Activated naive CD8-positive, alpha-beta T cell treated with anti-CD3 and anti-CD28 coated beads, Interleukin-2, amount 10 ng/mL, durations not matched to agents 7 days and 5 days (primary cell): Measurements from ENCODE around the gene THOC6. TPM values are rescaled to one million over a fixed set of nuclear protein-coding genes. Genes with fewer than 3 reads are reported as not detected.

Source experiments
- ATAC-seq: fragments of 150-1000 bp; cut with Tn5 transposase; one replicate; pipeline ENCODE4 v1.10.0; 2021; ENCODE audit warnings: low read depth, moderate library complexity
- POLR2A ChIA-PET: fragments of 350-600 bp; sonication (Branson Sonifier 250); formaldehyde crosslinking; loops from one replicate; lab custom pipeline; 2021; ENCODE audit warnings: antibody characterized with exemption; lab: Charles Lee
- DNase-seq: peaks from one replicate; pipeline ENCODE4 v3.0.0; 2021
- H3K27ac Mint-ChIP-seq: one replicate; pipeline ENCODE4 v1.8.0; 2022; ENCODE audit warnings: mild to moderate bottlenecking, mixed read lengths
- H3K27me3 Mint-ChIP-seq: one replicate; pipeline ENCODE4 v1.8.0; 2022; ENCODE audit warnings: mild to moderate bottlenecking, moderate library complexity, mixed read lengths
- H3K36me3 Mint-ChIP-seq: one replicate; pipeline ENCODE4 v1.8.0; 2021; ENCODE audit warnings: mild to moderate bottlenecking, mixed read lengths
- H3K4me1 Mint-ChIP-seq: one replicate; pipeline ENCODE4 v1.8.0; 2021; ENCODE audit warnings: mixed read lengths
- H3K4me3 Mint-ChIP-seq: one replicate; pipeline ENCODE4 v1.8.0; 2022; ENCODE audit warnings: mild to moderate bottlenecking, moderate library complexity, mixed read lengths
- H3K9me3 Mint-ChIP-seq: one replicate; pipeline ENCODE4 v1.8.0; 2021; ENCODE audit warnings: mixed read lengths
- total RNA-seq, 2 experiments: library from RNA; stranded (reverse); gene quantifications; one replicate each; pipeline ENCODE4 v1.2.3, GENCODE V29; 2021

The THOC6 gene
- total RNA-seq, 2 experiments from 2014 or later, result 36.3 to 36.9 TPM

DNA sequence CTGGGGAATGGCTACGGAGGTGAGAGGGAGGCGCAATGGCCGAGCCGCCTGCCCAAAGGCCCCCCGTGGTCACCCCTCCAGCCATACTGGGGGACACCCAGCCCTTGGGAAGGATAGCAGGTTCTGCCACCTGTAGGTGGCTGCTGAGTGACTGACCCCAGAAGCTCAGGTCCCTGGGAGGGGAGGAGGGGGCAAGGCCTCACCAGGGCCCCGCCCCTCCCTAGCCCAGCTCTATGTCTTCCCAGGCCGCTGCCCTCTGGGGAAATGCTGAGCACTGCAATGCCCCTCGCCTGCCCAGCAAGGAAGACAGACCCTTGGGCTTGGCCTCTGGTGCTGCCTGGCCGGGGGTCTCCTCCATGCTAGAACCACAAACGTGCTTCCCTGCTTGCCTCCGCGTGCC is 22.5 kb upstream of the THOC6 start:
- DNase-seq (no peak), ATAC-seq (no peak)
- Mint-ChIP-seq H3K9me3 (no peaks in the 10 kb centered on the region), H3K27me3 (peaks cover 12% of the 10 kb centered on the region), H3K4me3 (no peak overlapping the region), H3K36me3 (no peaks in the 10 kb centered on the region), H3K4me1 (peaks cover 3% of the 10 kb centered on the region), H3K27ac (no peak overlapping the region)
- POLR2A ChIA-PET, result no interaction called here

DNA sequence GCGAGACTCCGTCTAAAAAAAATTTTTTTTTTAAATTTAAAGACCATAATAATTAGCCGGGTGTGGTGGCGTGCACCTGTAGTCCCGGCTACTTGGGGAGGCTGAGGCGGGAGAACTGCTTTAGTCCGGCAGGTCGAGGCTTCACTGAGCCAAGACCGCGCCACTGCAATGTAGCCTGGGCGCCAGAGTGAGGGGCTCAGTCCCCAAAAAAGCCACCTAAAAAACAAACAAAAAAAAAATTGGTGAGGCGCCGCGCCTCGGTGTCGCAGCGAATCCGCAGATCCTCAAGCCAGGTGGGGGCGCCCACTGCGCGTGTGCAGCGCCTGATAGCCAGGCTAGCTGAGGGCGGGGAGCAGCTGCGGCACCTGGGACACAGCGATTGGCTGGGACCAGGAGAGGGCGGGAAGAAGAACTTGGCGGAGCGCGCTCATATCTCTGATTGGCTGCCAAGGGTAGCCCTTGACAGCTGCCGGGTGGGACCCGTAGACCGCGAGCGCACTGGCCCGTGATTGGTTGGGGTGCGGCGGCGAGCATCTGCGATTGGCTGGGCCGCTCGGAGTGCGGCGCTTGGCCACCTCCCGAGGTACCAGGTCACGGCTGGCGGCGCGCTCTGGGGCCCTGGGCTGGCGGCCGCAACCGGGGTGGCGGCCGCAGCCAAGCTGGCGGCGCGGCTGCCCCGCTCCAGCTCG is 20.1 kb upstream of the THOC6 start:
- ATAC-seq (peak; percentile 99), DNase-seq (peak; percentile 93)
- Mint-ChIP-seq H3K27ac (no peak overlapping the region), H3K27me3 (peaks cover 32% of the 10 kb centered on the region), H3K36me3 (no peaks in the 10 kb centered on the region), H3K9me3 (no peaks in the 10 kb centered on the region), H3K4me1 (peaks cover 19% of the 10 kb centered on the region), H3K4me3 (peak overlapping the region; percentile 64)
- POLR2A ChIA-PET, result interaction anchor here (0.9 to 1.9 kb wide), 6 partner anchors 16 to 113 kb away, joined by 3 to 12 read pairs (median 8); partner anchors contain the start of genes HCFC1R1, PKMYT1, THOC6 and TNFRSF12A

DNA sequence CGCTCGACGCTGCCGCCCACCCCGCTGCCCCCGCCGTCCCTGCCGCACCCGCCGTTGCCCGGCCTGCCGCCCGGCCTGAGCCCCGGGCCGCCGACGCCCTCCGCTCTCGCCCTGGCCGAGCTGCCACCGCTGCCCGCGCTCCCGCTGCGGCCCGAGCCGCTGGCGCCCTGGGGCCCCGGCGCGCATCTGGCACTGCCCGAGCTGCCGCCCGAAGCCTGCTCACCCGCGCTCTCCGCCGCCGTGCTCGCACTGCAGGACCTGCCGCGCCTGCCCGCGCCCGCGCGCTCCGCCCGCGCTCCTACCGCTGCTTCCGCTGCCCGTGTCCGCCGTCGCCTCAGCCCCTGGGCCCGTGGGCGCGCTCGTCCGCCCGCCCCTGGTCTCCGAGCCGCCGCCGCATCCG is 19.5 kb upstream of the THOC6 start:
- Mint-ChIP-seq H3K4me3 (no peak overlapping the region), H3K36me3 (no peaks in the 10 kb centered on the region), H3K4me1 (peaks cover 21% of the 10 kb centered on the region), H3K9me3 (no peaks in the 10 kb centered on the region), H3K27ac (no peak overlapping the region), H3K27me3 (peaks cover 34% of the 10 kb centered on the region)
- POLR2A ChIA-PET, result interaction anchor here (0.9 to 1.9 kb wide), 7 partner anchors 16 to 113 kb away, joined by 3 to 12 read pairs (median 7); partner anchors contain the start of genes HCFC1R1, PKMYT1, THOC6 and TNFRSF12A
- DNase-seq (no peak), ATAC-seq (no peak)

DNA sequence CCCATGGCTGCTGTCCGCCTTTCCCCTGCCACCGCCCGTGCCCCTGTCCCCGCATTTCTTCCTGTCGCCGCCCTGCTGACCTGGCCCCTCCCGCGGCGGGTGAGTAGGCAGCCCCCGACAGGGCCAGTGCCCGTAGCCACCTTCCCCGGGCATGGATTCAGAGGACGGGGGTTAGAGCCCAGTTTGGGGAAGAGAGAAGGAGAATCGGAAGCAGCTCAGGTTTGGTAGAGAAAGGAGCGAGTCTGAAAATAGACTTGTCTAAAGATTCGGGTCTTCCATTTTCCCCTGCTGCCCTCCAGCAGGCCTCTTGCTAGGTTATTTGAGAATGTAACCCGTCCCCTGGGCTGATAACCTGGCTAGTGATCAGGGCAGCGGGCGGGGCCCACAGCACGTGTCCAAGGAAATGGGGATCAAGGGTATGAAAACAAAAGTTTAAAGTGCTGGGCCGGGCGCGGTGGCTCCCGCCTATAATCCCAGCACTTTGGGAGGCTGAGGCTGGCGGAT is 19.0 kb upstream of the THOC6 start:
- POLR2A ChIA-PET, result interaction anchor here (1.1 to 1.9 kb wide), 3 partner anchors 15 to 53 kb away, joined by 4 to 9 read pairs (median 8); partner anchors contain the start of genes PKMYT1 and TNFRSF12A
- H3K27me3 Mint-ChIP-seq, result peaks cover 34% of the 10 kb centered on the region
- no peak for ATAC-seq
- H3K4me1 Mint-ChIP-seq, result peaks cover 21% of the 10 kb centered on the region
- H3K36me3 Mint-ChIP-seq, result no peaks in the 10 kb centered on the region
- H3K27ac Mint-ChIP-seq, result no peak overlapping the region
- DNase-seq, result no peak
- H3K9me3 Mint-ChIP-seq, result no peaks in the 10 kb centered on the region
- H3K4me3 Mint-ChIP-seq, result peak overlapping the region; percentile 76

DNA sequence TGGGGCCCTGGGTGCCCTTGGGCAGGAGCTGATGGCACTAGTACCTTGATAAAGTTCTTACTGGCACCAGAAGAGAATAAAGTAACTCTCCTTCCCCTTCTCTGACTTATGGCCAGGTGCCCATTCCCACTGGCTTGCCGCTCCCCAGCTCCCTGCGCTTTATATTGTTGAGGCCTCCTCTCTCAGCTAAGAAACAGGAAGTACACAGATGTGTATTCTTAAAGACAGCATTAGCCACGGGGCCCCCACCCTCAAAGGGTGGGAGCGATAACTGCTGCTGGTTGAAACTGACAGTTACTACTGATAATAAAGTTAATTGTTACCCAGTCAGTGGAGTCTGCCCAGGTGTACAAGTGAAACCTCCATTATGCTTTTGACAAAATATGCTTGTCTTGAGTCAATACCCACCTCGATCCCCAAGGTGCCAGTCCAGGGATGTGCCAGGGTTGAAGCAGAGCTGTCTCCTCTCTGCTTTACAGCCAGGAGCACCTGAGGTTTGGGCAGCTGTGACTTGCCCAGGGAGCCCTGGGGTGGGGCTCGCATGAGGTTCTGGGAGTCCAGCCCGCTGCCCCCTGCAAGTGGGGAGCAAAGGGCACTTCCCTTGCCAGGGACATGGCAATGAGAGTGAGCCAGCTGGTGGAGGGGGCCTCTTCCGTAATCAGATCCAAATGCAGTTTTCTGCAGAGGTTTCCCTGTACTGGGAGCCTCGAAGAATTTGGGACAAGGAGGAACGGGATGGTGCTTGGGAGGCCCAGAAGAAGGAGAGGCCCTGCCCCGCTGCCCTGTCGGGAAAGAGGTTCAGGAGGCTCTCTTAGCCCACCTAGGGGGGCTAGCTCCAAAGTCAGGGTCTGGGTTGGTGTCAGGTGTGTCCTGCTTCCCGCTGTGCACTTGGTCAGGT is 16.5 kb upstream of the THOC6 start:
- Mint-ChIP-seq H3K4me1 (peaks cover 21% of the 10 kb centered on the region), H3K9me3 (no peaks in the 10 kb centered on the region), H3K4me3 (no peak overlapping the region), H3K36me3 (no peaks in the 10 kb centered on the region), H3K27me3 (peaks cover 42% of the 10 kb centered on the region), H3K27ac (no peak overlapping the region)
- POLR2A ChIA-PET, result interaction anchor here (1.0 to 1.7 kb wide), 5 partner anchors 13 to 32 kb away, joined by 3 to 7 read pairs (median 4); partner anchors contain the start of genes HCFC1R1, PKMYT1, THOC6 and TNFRSF12A
- ATAC-seq (no peak), DNase-seq (no peak)

DNA sequence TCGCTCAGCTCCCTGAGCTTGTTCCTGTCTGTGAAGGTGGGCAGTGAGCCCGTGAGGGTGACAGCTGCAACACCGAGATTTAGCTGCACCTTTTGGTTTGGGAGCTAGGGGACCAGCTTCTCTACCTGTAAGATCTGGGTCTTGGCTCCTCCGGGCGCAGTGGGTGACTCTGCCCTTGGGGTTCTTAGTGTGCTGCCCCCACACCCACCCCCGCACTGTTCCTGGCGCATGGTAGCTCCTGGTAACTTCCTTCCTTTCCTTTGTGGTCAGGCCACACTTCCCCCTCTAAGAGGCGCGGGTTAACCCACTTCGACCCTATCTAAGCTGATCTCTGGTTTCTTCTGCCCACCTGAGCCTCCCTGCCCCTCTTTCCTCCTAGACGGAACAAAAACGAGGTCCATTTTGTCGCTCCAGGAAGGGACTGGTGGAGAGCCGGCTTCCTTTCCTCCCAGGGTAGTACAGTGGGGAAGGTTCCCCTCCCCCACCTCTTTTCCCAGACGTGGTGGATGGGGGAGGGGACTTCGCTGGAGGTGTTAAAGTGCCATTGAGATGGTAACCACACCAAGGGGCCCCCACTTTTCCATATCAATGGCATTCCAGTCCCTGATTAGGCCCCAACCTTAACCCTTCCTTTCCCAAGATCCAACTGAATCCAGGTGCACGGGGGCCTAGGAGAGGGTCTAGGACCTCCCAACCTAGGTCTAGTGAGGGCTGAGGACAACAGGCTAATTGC is 15.7 kb upstream of the THOC6 start:
- peak overlapping the region; percentile 21 for H3K27ac Mint-ChIP-seq
- H3K4me1 Mint-ChIP-seq, result peaks cover 21% of the 10 kb centered on the region
- no peaks in the 10 kb centered on the region for H3K9me3 Mint-ChIP-seq
- peaks cover 50% of the 10 kb centered on the region for H3K27me3 Mint-ChIP-seq
- no peaks in the 10 kb centered on the region for H3K36me3 Mint-ChIP-seq
- no peak for ATAC-seq
- POLR2A ChIA-PET, result interaction anchor here (1.0 to 1.7 kb wide), 6 partner anchors 12 to 172 kb away, joined by 3 to 7 read pairs (median 4); partner anchors contain the start of genes HCFC1R1, PKMYT1, THOC6 and TNFRSF12A
- H3K4me3 Mint-ChIP-seq, result peak overlapping the region; percentile 43
- no peak for DNase-seq

DNA sequence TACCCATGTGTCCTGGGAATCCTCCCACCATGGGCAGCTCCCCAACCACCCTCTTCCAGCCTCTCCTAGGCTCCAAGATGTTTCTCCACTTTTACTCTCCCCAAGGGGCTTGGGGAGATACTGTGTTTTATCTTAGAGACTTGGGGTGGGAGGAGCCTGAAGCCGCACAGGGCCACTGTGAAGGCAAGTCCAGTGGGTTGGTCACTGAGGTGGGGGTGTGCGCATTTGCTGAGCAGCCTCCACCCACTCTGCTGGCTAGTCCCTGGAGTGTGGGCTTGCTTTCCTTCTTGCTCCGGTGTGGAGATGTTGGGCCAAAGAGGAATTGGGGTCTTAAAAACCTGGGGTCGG is 15.2 kb upstream of the THOC6 start:
- peaks cover 21% of the 10 kb centered on the region for H3K4me1 Mint-ChIP-seq
- peaks cover 52% of the 10 kb centered on the region for H3K27me3 Mint-ChIP-seq
- no peaks in the 10 kb centered on the region for H3K36me3 Mint-ChIP-seq
- no peaks in the 10 kb centered on the region for H3K9me3 Mint-ChIP-seq
- peak overlapping the region; percentile 43 for H3K4me3 Mint-ChIP-seq
- ATAC-seq, result no peak
- POLR2A ChIA-PET, result interaction anchor here (1.4 to 1.7 kb wide), 2 partner anchors 11 to 171 kb away, joined by 3 to 7 read pairs; partner anchors contain the start of gene TNFRSF12A
- no peak overlapping the region for H3K27ac Mint-ChIP-seq
- no peak for DNase-seq

DNA sequence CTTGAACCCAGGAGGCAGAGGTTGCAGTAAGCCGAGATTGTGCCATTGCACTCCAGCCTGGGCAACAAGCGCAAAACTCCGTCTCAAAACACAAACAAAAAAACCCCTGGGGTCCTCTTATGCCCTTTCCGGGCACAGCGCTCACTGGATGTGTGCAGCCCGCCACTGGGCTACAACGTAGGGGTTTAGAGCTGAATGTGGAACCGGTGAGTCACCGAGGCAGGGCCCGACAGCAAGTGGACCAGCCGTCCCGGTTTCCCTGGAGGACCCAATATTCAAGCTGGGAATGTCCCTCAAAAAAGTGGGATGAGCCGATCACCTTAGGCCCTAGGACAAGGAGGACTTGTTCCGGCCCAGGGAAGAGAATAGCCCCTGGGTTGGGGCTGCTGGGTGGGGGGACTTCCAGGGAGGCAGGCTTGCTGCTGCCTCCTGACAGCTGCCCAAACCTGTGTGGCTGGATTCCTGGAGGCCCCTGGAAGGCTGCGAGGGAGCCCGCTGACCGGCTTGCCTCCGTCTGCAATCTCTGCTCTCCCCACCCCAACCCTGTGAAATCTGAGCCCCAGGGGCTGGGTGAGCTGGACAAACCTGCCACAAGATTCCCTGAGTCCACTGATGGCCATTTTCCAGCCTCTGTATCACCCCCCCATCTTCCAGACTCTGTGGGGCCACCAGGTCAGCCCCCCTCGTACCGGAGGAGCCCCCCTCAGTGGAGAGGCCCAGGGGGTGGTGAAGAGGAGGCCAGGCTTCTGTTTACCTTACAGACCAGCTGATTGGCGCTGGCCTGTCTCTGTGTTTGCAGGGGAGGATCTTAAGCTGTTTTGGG is 14.1 kb upstream of the THOC6 start:
- Mint-ChIP-seq H3K4me3 (no peak overlapping the region), H3K27ac (no peak overlapping the region), H3K36me3 (no peaks in the 10 kb centered on the region), H3K9me3 (no peaks in the 10 kb centered on the region), H3K4me1 (peaks cover 20% of the 10 kb centered on the region), H3K27me3 (peaks cover 52% of the 10 kb centered on the region)
- ATAC-seq (no peak), DNase-seq (no peak)
- POLR2A ChIA-PET, result interaction anchor here (0.6 to 1.2 kb wide), 3 partner anchors 10 to 126 kb away, joined by 3 to 4 read pairs (median 3); partner anchors contain the start of gene TNFRSF12A

DNA sequence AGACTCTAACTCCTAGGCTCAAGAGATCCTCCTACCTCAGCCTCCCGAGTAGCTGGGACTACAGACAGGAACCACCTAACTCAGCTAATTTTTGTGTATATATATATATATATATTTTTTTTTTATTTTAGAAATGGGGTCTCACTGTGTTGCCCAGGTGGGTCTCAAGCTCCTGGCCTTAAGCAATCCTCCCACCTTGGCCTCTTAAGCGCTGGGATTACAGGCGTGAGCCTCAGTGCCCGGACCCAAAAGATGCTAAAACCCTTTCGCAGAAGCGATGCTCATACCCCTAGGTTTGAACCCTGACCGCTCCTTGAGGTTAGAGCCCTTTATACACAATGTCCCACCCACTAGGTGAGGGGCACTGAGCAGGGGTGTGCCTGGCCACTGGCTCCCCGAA is 13.3 kb upstream of the THOC6 start:
- H3K27me3 Mint-ChIP-seq, result peaks cover 51% of the 10 kb centered on the region
- no peaks in the 10 kb centered on the region for H3K9me3 Mint-ChIP-seq
- DNase-seq (no peak), ATAC-seq (no peak)
- H3K27ac Mint-ChIP-seq, result no peak overlapping the region
- no peak overlapping the region for H3K4me3 Mint-ChIP-seq
- POLR2A ChIA-PET, result interaction anchor here (1.2 kb wide), 2 partner anchors 10 to 38 kb away, joined by 3 to 4 read pairs; partner anchors contain the start of gene TNFRSF12A
- H3K4me1 Mint-ChIP-seq, result peaks cover 18% of the 10 kb centered on the region
- H3K36me3 Mint-ChIP-seq, result no peaks in the 10 kb centered on the region

DNA sequence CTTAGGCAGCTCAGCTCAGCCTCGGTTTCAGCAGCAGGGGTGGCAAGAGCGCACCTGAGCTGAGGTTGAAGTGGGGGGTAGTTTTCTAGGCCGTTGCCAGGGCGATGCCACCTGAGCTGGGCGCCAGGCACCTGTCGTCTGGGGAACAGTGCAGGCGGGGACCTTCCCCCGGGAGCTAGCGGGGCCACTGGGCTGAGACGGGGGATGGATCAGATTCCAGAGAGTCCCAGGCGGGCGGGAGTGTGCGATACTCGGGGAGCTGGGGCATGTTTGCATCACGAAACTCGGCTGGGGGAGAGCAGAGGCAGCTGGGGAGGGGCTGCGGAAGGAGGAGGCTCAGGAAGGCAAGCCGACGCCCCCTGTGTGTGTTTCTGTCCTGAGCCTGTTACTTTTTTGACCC is 11.6 kb upstream of the THOC6 start:
- H3K4me3 Mint-ChIP-seq, result no peak overlapping the region

DNA sequence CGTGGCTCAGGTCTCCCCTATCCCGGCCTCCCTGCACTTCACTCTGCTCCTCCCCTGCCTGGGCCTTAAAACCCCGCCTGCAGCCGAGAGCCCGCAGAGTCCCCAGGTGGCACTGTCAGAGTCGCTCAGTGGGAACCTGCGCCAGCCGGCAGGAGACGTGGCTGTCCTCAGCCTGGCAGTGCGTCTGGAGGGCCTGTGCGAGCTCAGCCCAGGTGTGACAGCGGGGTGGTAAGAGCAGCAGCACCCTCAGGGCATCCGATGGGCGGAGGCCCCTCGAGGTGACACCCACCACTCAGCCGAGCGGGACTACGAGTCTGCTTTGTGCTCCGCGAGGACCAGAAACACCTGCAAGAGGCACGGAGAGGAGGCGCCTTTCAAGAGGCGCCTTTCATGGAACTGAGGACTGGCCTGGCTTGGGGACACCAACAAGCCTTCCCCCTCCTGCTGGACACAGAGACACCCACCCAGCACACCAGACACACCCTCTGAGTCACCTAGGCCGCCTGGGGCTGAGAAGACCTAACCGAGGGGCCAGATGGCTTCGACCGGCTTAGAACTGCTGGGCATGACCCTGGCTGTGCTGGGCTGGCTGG is 10.9 kb upstream of the THOC6 start, which contains the start of gene CLDN9:
Gene CLDN9, plus strand, starts transcription at position 96 of the 593 bp plus-strand sequence. Its CDS starts 440 bp downstream, at position 536.
- Mint-ChIP-seq H3K9me3 (no peaks in the 10 kb centered on the region), H3K4me3 (no peak within 1 kb of the TSS), H3K36me3 (no peaks in the 10 kb centered on the region), H3K27me3 (peaks cover 39% of the 10 kb centered on the region), H3K27ac (no peak within 1 kb of the TSS), H3K4me1 (peaks cover 10% of the 10 kb centered on the region)
- no peak for ATAC-seq
- POLR2A ChIA-PET, result no interaction called here
- DNase-seq, result no peak

More for the DNA sequence above, 11.6 kb upstream of the THOC6 start:
- Mint-ChIP-seq H3K9me3 (no peaks in the 10 kb centered on the region), H3K27me3 (peaks cover 45% of the 10 kb centered on the region), H3K36me3 (no peaks in the 10 kb centered on the region), H3K4me1 (peaks cover 16% of the 10 kb centered on the region), H3K27ac (no peak overlapping the region)
- POLR2A ChIA-PET, result interaction anchor here (0.6 kb wide), 1 partner anchor 544 kb away, joined by 9 read pairs; no protein-coding TSS in a partner anchor
- no peak for DNase-seq
- no peak for ATAC-seq
